GM21786 (cell line): Measurements from ENCODE around the gene GALM.
"Not testable (repeated sequence)": the region's sequence is repeated elsewhere in the genome, so short reads cannot be mapped to it uniquely, and the experiment has no call there.

Experiments
- ATAC-seq: cut with Tn5 transposase; IDR thresholded peaks from one replicate; pipeline ENCODE4 v1.9.1; 2021; ENCODE audit not compliant: unreplicated experiment

The GALM gene

DNA sequence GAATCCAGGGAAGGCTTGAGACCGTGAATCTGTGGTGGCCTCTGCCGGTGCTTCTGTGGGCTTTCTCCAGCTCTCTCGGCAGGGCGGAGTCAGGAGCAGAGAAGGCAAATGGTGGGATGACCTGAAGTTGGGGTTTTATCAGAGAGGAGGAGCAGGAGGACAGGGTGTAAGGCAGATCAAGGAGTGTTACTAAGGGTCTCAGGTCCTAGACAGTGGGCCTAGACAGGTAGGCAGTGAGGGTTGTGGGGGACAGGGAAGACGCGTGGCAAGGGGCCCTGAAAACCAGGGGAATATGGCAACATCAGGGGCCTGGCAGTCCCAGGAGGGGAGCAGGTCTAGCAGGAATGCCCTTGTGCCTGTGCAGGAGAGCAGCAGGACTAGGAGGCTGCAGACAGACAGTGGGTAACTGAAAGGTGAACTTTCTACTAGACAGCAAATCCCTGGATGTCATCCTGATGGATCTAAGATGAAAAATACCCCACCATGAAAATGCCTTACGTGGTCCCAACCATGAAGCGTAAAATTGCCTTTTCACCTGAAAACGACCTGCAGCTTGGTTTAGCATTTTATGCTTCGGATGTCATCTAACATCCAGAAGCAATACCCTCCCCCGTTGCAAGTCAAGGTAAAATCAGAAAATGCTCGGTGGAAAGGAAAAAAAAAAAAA, 43.1 kb downstream of the GALM start:
- no peak for ATAC-seq

DNA sequence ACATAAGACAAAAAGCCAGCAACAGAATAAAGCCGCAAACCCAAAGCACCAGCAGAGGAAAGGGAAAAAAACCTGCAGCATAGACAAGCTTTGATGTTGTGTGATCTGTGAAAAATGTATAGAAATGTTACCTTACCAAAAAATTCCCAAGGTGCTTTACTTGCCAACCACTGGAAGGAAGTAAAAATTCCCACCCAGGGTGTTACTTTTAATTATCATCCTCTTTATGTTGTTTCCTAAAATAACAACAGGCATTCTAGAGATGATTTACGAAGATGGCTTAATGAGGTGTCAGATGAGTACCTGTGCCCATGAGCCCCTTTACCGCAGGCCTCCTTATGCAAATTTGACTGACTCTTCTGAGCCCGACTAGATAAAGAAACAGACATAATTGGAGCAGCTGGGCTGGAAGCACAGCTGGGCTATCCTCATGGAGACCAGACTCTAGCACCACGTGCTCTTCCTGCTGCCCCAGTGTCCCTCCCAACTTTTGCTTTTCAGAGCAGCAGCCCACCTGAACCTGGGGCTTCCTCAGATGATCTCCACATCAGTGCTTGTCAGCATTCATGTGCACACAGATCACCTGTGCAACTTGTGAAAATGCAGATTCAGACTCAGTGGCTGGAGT, 43.8 kb downstream of the GALM start:
- ATAC-seq = peak; percentile 86

GRCh38 chr2:38711558-38711957, 45.6 kb downstream of the GALM start:
- no peak for ATAC-seq

GRCh38 chr2:38712413-38712812, 46.5 kb downstream of the GALM start:
- ATAC-seq = no peak

DNA sequence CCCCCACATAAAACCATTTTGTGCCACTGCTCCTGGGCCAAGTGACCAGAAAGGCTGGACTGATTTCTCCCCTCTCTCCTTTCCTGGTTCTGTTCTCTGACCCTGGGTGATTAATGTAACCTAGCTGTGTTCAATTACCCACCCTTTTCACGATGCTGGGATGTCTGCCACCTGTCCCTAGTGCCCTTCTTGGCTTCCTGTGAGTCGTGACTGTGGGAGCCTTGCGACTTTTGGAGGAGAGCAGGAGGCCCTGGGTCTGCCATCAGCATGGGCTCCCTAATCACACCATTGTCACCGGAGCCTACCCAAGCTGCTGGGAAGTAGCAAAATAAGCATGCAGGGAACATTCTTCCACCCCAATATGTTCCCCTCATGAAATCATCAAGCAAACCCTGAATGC, 47.0 kb downstream of the GALM start:
- ATAC-seq = no peak

DNA sequence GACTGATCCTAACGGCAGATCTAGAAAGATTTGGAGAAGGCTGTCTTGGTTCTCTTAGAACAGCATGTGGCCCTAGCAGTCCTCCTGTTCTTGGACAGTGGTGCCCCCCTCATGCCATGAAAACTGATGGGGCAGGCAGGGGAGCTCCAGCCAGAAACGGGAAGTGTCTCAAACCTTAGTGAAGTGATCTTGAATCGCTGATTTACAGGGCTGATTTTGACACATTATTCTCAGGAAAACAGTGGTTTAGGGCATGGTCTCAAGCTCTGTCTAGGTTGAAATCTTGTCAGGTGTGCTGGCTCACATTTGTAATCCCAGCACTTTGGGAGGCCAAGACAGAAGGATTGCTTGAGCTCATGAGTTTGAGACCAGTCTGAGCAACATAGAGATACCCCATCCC, 47.4 kb downstream of the GALM start:
- ATAC-seq = no peak

- not testable (repeated sequence) for ATAC-seq
Observed at GRCh38 chr2:38714941-38715340, 49.0 kb downstream of the GALM start.

GRCh38 chr2:38716185-38716584, 50.3 kb downstream of the GALM start:
- no peak for ATAC-seq

GRCh38 chr2:38718601-38719000, 52.7 kb downstream of the GALM start:
- ATAC-seq = no peak

DNA sequence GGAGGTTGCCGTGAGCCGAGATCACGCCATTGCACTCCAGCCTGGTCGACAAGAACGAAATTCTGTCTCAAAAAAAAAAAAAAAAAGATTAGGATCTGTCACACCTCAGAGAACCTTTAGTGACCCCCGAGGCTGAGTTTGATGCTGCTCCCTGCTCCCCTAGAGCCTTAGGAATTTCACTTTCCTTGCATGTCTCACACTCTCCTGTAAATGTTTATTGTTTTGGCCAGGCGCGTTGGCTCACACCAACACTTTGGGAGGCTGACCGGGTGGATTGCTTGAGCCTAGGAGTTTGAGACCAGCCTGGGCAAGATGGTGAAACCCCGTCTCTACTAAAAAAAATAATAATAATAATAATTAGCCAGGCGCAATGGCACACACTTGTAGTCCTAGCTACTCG, 53.8 kb downstream of the GALM start:
- ATAC-seq = no peak

DNA sequence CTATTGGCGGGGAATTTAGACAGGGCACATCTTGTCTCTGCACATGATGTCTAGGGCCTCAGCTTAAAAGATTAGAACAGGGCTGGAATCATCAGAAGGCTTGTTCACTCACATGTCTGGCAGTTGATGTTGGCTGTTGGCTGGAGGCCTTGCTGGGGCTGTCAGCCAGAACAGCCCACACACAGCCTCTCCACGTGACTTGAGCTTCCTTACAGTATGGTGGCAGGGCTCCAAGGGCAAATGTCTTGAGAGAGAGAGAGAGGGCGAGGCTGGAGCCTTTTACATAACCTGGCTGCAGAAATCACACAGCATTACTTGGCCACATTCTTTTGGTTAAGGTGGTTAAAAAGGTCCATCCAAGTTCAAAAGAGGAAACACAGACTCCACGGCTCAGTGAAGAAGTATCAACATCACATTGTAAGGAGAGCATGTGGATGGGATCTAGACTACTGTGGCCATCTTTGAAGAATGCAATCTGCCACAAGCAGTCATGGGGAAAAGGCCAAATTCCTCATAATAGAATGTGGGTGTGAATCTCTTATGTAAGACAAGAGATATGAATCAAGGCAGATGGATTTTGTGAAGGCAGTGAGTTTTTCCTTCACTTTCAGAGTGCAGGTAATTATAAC, 54.8 kb downstream of the GALM start:
- ATAC-seq = no peak

GRCh38 chr2:38722271-38723061, 56.6 kb downstream of the GALM start:
- peak; percentile 34 for ATAC-seq

DNA sequence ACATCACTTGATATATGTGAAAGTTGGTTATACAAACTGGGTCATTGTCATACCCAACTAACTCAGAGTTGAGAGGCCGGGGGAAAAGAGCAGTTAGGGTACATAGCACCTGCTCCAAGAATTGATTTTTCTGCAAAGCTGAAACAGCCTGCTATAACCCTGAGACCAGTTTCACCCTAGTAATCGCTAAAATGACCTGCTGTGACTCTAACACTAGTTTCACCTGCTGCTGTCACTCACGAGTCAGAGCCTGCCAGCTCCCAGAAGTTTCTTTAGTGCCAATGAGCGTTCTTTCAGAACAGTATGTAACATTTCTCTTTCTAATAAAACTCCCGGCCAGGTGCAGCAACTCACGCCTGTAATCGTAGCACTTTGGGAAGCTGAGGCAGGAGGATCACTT, 57.3 kb downstream of the GALM start:
- ATAC-seq = peak; percentile 67

- ATAC-seq = no peak
Observed at GRCh38 chr2:38727661-38728060, 61.7 kb downstream of the GALM start.

DNA sequence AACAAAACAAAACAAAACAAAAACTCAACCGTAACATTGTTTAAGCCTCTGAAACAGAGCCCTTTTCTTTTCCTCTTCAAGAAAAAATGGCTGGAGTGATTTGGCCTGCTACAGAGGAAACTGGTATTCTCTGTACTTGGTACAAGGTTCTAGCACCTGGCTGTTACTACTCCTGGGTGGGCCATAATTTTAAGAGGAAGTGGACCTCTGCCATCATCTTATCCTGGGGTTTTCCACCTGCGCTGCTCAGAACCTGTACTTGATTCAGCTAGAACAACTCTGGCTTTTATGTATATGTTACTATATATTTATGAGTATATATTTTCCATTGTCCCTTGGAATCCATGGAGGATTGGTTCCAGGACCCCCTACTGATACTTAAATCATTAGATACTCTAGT, 62.8 kb downstream of the GALM start:
- ATAC-seq = no peak

- ATAC-seq = no peak
Observed at GRCh38 chr2:38731090-38731489, 65.2 kb downstream of the GALM start.

- ATAC-seq = no peak
Observed at GRCh38 chr2:38731684-38732221, 65.8 kb downstream of the GALM start.

DNA sequence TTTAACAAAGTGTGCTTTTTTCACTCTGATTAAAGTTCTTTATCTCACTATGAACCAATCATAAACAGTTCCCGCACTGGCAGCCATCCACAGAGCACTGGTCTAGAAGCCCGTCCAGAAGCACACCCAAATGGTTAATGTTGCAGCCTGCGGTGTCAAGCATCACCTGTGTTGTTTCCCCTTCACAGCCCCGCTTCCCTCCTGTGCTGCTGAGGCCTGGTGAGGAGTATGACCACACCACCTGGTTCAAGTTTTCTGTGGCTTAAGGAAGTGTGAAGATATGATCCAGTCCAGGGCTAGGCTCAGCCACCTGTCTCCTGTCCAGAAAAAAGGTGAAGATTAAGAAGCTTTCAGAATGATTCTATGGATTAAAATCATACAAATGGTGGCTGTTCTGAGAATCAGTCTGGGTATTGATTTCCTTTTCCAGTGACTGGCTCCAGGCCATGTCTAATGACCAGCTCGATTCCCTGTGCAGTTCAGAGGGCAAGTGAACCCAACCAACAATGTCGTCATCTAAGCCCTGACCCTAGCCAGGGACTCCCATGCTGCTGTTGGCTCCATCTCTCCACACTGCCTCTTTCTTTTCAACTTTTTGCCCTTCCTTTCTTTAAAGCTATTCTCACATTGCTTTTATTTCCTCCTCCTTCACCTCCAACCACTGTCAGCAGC, 67.5 kb downstream of the GALM start:
- ATAC-seq = no peak

DNA sequence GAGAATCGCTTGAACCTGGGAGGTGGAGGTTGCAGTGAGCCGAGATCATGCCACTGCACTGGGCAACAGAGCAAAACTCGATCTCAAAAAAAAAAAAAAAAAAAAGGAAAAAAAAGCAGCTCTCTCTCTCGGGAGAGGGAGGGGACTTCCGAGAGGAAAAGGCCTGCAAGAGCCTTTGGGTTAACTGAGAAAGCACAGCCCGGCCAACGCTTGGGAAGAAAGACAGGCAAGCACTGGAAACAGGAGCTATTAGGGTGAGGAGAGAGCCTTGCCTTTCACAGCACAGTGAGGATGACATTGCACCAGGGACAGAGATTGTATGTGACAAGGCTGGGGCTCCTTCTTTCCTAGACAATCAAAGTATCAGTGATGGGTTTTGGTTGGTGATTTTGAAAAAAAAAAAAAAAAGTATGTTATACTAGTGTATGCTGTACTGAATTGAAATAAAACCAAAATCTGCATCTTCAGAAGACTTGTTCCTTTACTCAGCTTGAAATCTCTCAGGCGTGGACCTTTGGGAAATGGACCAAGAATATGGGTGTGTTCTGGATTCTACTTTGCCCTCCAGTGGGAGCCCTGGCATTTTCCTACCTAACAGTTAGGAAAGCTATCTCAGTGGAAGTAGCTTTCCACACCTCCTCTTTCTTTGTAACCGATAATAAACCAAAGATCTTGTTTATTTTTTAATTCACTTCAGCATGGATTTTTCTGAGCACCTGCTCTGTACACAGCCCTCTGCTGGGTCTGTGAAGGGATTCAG, 68.6 kb downstream of the GALM start:
- ATAC-seq = no peak

DNA sequence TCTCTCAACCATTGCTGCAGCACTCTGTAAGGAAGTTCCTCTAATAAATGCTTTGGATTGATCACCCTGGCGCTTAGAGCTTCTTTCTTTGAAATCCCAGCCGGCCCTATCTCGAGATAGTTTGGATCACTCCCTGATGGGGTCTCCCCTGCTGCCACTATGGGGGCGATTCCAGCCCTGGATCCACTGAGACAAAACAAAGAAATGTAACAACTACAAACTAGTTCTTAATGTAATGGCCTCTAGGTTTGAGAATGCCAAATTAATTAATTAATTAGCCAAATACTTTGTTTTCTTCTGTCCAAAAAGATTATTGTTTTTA, 70.0 kb downstream of the GALM start:
- no peak for ATAC-seq
